CD4-positive, alpha-beta T cell treated with Interleukin-12 subunit alpha and Interleukin-12 subunit beta, for 1 hour (primary cell): ENCODE results near the gene STK38.
"Not testable (repeated sequence)": the region's sequence is repeated elsewhere in the genome, so short reads cannot be mapped to it uniquely, and the experiment has no call there.

Source experiments
- DNase-seq: peaks from one replicate; pipeline ENCODE4 v3.0.0-alpha.2; 2020

The STK38 gene

GRCh38 chr6:36479256-36479655 lies 68.0 kb downstream of the STK38 start:
- DNase-seq, result no peak

GRCh38 chr6:36478051-36478526 lies 69.2 kb downstream of the STK38 start:
- no peak for DNase-seq

GRCh38 chr6:36469946-36470345 lies 77.3 kb downstream of the STK38 start:
- DNase-seq, result no peak

GRCh38 chr6:36469148-36469661 lies 78.1 kb downstream of the STK38 start:
- DNase-seq, result no peak

GRCh38 chr6:36467625-36468024 lies 79.7 kb downstream of the STK38 start:
- DNase-seq, result no peak

- no peak for DNase-seq
Measured at GRCh38 chr6:36464233-36464632, 83.0 kb downstream of the STK38 start.

GRCh38 chr6:36463676-36464075 lies 83.6 kb downstream of the STK38 start:
- DNase-seq, result no peak

- no peak for DNase-seq
Measured at GRCh38 chr6:36461646-36462045, 85.6 kb downstream of the STK38 start.

GRCh38 chr6:36460916-36461315 lies 86.4 kb downstream of the STK38 start:
- DNase-seq, result no peak

- DNase-seq, result no peak
Measured at GRCh38 chr6:36459501-36459900, 87.8 kb downstream of the STK38 start.

GRCh38 chr6:36455486-36456027 lies 91.7 kb downstream of the STK38 start:
- DNase-seq, result no peak

- not testable (repeated sequence) for DNase-seq
Measured at GRCh38 chr6:36452897-36453296, 94.4 kb downstream of the STK38 start.

- DNase-seq, result not testable (repeated sequence)
Measured at GRCh38 chr6:36449173-36449572, 98.1 kb downstream of the STK38 start.

GRCh38 chr6:36445621-36446020 lies 101.7 kb downstream of the STK38 start:
- DNase-seq, result no peak

- DNase-seq, result no peak
Measured at GRCh38 chr6:36444470-36444869, 102.8 kb downstream of the STK38 start.
